Left renal pelvis (tissue), 4 donors: ENCODE measurements around the gene KCNMB1. TPM values are rescaled to one million over a fixed set of nuclear protein-coding genes. Genes with fewer than 3 reads are reported as not detected.

Source experiments
- DNase-seq, 4 donors: peaks; one replicate each; pipeline ENCODE4 v3.0.0-alpha.2; 2013; ENCODE audit warnings: low read depth in 4 of 4, low spot score in 3 of 4
- polyA plus RNA-seq, 4 donors: library from polyadenylated mRNA; unstranded; fragments of 120-200 nt; gene quantifications; one replicate each; pipeline ENCODE4 v1.2.1, GENCODE V29; 2013; ENCODE audit not compliant: insufficient read length in 4 of 4

The KCNMB1 gene
- polyA plus RNA-seq, 4 donors: 0.48 to 1.2 (median 1.1) TPM

DNA sequence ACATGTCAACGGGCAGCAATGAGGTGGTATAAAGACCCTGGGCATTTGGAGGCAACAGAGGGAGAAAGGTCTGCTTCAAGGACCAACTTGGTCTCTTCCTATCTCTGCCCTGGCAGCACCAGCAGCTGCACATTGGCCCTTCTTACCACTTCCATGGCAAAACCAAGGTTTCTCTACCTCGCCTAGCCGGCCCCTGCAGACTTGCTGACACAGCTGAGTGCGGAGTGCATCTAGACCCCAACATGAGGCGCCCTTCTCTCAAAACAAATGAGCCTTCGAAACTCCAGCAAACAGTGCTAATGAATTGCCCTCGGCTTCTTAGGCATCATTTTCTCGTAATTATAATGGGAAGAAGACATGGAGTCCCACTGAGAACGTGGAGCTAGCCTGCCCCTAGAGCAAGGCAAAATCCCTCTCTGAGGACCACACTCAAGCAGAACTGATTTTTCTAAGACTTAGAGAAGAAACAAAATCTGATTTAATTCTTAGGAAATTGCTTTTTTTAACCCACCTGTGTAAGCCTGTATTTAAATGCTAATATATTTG lies 42.1 kb downstream of the KCNMB1 start:
- no peak for DNase-seq

DNA sequence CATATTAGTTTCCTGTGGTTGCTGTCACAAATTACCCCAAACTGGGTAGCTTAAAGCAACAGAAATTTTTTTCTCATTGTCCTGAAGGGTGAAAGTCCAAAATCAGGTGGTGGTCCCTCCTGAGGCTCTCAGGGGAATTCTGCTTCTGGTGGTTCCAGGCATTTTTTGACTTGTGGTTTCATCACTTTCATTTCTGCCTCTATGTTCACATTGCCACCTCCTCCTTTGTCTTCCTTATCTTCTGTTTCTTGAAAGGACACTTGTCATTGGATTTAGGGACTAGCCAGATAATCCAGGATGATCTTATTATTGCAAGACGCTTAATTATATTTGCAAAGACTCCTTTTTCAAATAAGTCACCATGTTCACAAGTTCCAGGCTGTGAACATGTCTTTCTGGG lies 43.2 kb downstream of the KCNMB1 start:
- no peak for DNase-seq

DNA sequence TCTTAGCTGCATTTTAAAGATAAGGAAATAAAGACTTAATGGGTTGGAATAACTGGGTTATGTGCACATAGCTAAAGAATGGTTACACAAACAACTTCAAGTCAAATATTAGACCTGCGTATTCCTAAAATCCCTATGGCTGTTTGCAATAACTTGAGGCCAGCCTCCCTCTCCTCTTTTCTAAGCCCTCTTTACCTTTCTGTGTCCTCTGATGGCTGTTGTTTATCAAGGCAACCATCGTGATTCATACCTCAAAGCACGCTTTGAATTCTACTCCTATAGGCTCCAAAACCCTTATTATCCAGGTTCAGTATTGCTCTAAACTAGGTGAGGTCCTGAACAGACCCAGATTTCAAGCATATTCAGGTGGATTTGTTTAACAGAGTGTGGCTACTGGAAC lies 46.0 kb downstream of the KCNMB1 start:
- DNase-seq: no peak

DNA sequence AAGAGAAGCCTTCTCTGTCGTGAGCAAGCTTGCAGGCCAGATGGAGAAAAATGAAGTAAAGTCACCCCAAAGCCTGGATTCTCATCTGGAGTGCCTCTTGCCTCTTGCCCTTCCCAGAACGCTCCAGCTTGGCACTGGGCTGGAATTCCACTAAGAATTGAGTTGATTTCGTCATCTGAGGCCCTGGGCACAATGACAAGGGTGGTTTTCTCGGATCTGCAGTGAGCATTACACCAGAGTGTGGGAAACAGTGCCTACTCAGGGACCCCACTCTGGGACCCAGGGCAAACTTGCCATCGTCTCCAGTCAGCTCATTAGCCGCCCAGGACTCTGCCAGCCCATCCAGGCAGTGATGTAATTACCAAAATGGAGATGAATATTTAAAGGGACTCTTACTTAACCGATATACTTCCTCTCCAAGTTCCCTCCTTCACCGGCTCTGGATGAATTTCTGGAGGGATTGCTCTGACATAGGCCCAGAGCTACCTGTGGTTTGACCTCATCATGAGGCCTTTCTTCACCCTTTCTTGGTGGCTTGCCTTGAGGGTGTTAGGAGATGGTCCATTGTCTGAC lies 46.9 kb downstream of the KCNMB1 start:
- DNase-seq: no peak

DNA sequence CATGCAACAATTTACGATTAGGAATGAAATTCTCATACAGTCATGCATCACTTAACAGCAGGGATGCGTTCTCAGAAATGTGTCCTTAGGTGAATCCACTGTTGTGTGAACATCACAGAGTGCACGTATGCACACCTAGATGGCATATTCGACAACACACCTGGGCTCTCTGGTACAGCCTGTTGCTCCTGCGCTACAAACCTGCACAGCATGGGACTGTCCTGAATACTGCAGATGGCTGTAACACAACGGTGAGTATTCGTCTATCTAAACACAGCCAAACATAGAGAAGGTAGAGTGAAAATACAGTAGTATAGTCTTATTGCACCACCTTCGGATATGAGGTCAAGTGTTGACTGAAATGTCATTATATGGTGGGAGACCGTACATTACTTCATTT lies 47.6 kb downstream of the KCNMB1 start:
- no peak for DNase-seq

DNA sequence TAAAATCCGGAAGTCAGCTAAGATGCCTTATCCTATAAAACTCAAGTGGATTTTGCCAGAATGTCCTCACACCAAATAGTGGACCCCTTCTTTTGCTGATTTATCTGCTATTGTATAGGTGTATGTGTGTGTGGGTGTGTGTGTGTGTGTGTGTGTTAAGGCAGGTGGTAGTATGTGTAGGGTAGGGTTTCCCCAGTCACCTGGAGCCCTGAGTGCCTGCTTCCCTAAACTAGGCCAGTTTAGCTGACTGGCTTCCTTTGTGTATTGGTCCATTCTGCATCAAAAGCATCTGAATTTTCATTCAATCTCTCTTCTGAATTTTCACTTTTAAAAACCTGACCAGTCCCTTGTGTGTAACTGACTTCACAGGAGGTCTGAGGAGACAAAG lies 49.4 kb downstream of the KCNMB1 start:
- DNase-seq: no peak

DNA sequence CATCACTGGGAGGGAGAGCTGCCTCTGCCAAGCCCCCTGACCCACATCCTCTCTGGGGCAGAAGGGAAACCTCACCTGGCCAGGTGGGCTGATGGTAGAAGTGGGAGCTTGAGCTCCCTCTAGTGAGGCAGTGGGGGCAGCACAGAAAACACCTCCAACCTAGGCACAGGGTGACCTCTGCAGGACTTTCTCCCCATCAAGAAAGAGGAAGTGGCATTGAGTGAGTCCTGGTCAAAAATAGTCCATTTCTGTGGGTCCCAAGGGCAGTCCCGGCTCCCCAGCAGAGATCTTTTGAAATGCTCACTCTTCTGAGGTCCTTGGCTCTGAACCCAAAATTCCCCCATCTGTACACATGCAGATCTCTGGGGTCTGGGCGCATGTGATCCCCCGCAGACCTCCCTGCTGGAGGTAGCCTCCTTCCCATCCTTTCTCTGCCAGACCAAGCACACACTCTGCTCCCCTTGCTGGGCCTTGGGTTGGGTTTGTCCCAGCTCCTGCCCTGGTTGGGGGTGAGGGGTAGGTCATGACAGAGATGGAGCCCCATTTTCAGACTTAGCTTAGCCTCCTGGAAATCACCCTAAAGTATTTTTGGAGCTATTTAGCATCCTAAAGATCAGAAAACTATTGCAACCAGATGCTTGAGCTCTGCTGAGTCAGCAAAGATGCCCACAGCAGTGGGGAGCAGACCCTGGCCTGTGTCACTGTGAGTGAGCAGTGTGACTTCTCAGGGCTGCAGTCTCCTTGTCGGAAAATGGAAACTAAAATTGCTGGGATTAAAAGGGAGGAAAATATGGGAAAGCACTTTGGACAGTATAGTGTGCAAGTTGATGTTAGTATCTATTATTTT lies 50.0 kb downstream of the KCNMB1 start:
- DNase-seq: no peak

DNA sequence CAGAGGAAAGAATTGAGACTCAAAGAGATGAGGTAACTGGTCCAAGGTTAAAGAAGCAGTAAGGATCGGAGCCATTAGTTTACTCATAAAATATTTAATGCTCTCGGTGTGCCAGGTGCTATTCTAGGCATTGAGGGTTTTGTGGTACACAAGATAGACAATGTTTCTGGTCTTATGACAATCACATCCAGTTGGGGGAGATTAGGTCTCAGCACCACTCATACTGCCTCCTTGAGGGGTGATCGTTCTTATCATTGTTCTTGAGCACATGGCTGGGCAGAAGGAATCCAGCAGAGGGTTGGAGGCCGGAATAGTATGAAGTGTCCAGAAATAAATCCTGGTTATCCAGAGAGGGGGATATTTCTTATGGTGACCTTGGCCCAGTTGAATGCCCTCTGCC lies 50.9 kb downstream of the KCNMB1 start:
- no peak for DNase-seq

DNA sequence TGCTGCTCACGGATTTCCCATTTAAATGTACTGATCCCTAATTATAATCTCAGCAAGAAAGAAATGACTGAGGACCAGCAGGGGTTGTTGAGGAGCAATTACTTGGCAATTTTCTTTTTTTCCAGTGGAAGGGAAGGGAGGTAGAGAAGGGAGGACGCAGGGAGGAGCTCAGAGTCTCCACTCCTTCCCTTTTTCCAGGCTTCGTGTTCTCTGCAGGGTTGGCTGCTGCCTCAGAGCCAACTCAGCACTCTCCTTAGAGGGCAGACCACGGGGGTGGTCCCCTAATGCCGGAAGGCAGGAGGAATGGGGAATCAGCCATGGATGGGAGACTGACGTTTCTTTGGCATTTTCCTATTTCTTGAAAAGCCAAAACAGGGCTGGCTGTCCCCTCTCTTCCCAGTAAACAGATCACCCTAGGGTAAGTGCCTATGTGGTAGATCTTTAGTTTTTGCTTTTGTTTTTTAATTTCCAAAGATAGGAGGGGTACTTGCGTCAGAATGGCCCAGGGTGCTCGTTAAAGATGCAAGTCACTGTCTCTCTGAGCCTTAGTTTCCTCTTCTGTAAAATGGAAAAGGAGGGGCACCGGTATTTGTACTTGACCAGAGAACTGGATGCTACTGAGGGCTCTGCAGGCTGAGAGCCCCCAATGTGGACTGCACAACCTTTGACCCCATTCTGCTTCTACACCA lies 52.0 kb downstream of the KCNMB1 start:
- DNase-seq: no peak

DNA sequence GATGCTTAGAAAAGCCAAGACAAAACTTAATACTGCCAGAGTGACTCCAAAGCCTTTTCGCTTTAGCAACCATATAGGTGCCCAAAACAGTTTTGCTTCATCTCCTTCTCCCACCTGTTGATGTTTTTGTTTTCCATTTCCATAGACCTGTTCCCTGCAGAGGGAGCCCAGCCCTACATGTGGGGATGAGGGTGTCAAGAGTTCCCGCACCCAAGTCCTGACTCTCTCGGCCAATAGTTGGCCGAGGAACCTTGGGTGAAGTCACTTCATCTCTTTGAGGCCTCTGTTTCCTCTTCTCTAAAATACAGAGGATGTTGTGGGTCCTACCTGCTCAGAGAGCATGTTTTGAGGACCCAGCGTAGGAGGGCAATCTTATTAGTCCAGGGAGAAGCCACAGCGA lies 53.1 kb downstream of the KCNMB1 start:
- no peak for DNase-seq

DNA sequence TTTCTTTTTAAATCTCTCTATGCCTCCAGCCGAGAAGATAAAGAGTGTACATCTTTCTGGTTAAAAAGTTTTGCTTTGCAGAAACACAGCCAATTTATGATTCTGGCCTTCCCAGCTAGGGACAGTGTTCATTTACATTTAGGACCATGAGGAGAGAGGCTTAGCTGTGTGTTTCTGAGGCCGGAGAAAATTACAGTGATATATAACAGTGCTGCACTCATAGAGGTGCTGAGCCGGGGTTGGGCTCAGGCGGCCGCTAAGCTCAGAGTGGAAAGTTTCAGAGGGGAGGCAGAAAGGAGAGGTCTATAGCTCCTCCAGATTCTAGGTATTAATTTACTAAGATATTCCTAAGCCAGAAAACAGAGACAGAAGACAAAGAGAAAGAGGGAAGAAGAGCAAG lies 54.5 kb downstream of the KCNMB1 start:
- DNase-seq: no peak

DNA sequence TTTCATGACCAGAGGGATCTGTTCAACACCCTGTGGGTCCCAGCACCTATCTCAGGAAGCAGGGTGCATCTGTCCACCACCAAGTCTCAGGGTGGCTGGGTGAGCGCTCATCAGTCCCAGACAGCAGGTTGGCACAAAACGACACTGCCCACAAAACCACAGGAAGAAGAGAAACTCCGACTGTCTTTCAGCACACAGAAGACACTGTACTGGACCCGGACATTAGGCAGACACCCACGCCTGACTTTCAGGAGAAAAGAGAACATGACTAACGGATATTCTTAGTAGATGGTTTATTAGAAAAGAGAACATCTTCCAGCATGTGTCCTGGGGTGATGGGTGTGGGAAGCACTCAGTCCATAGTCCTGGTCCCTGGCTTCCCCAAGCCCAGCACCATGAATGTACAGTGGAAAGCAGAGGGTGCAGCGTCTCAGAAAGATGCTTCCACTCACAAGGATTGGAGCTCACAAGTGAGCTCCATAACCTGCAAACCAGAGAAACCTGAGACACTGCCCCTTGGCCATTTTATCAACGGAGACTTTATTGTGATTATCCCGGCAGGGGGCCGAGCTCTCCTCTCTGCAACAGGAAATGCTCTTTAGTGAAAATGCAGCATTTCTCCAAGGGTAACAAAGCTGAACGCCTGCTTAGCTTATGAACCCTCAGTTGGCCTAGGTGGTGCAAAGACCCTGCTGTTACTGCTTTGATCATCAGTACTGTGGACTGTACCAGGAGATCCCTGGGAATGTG lies 55.8 kb downstream of the KCNMB1 start:
- DNase-seq: no peak

DNA sequence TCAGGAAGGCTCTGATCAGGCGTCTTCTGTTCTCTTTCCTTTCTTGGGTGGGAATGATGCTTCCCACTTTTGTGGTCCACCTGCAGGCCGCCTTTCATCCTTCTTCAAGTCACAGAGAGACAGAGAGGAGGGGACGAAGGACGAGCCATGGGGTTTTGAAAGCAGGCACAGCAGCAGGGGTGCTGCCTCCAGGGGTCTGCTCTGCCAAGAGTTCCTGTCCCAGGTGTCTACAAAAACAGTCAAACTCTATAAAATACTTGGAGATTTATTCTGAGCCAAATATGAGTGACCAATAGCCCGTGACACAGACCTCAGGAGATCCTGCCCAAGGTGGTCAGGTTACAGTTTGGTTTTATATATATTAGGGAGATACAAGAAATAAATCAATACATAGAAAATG lies 57.1 kb downstream of the KCNMB1 start:
- DNase-seq: no peak

DNA sequence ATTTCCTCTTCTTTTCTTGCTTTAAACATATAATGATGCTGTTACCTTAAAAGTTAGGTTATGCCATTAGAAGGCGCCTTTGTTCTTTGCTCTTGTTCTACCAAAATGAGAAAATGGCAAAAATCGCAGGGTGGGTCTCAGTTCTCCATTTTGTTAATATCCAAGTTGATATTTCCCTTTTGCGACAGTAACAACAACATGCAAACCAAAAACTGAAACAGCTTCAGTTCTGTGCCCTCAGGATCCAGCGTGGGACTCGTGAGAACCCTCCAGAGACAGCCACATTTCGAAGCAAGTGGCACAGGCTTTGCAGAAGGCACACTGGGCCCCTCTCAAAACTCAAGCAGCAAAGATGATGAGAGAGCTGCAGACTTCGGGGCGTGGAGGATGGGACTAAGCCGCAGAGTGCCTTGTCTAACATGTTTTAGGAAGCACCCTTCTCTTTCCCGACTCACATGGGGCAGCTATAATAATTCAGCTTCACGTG lies 58.6 kb downstream of the KCNMB1 start:
- DNase-seq: no peak

DNA sequence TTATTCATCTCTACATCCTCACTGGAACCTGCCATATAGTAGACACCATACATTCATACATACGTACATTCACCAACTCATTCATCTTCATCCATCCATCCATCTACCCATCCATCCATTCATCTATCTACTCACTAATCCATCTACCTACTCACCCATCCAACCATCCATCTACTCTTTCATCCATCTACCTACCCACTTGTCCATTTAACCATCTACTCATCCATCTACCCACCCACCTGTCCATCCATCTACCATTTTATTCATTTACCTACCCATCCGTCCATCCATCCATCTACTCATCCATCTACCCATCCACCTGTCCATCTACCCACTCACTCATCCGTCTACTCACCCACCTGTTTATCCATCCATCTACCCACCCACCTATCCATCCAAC lies 59.6 kb downstream of the KCNMB1 start:
- DNase-seq: no peak

DNA sequence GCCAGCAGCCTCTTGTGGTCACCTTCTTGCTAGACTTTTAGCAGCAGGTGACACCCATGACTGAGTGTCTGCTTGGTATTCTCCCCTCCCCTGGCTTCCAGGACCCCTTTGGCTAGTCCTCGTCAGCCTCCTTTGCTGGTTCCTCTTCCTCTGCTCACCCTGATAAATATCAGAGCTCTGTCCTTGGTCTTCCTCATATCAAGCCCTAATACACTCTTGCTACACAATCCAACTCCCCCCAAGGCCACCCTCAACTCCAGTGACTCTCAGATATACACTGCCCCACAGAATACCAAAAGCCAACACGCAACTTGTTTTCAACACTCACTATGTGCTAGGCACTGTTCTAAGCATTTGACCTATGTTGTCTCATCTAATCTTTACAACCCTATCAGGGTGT lies 61.3 kb downstream of the KCNMB1 start:
- DNase-seq: no peak

DNA sequence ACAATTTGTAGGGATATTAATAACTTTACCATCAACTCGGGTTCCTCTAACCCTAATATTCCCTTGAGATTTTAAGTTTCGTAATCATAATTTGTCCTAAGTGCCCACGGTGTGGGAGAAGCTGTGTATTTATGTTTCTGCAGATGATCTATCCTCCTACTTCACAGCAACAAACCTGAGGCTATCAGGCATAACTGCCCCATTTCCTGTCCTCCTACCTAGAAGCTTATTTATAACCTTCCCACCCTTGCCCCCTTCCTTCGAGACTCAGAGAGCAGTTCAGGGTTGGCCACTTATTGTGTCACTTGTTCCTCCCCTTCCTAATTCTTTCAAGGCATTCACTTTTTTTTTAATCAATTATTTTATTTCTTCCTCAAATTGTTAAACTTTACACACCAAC lies 62.0 kb downstream of the KCNMB1 start:
- no peak for DNase-seq
